Measurements from ENCODE around the gene DHX29.

DHX29 gene

GRCh38 chr5:55307383-55308253 lies at the start of gene DHX29, which contains the start of gene MTREX:
Gene DHX29 (minus strand): TSS chr5:55307694. CDS start chr5:55307573, 121 bp downstream.
Gene MTREX (plus strand): TSS chr5:55307989. CDS start chr5:55308014, 25 bp downstream.
- peak; percentile 95 to 97 for DNase-seq
- no peak for TF ChIP-seq GATA1 (IDR thresholded peaks at IDR 0.05; ENCODE audit: low read depth, low read length)
- peak; percentile 90 for TF ChIP-seq POLR2A (IDR thresholded peaks at IDR 0.05; ENCODE audit: low read length)

GRCh38 chr5:55356896-55357295 lies 49.4 kb upstream of the DHX29 start:
- DNase-seq, result no peak
- TF ChIP-seq POLR2A (IDR thresholded peaks at IDR 0.05; ENCODE audit: low read length) (no peak), GATA1 (IDR thresholded peaks at IDR 0.05; ENCODE audit: low read depth, low read length) (no peak)

GRCh38 chr5:55350754-55351153 lies 43.3 kb upstream of the DHX29 start:
- DNase-seq, result no peak
- TF ChIP-seq GATA1 (IDR thresholded peaks at IDR 0.05; ENCODE audit: low read depth, low read length), result no peak
- no peak for TF ChIP-seq POLR2A (IDR thresholded peaks at IDR 0.05; ENCODE audit: low read length)

GRCh38 chr5:55347786-55348185 lies 40.3 kb upstream of the DHX29 start:
- TF ChIP-seq POLR2A (IDR thresholded peaks at IDR 0.05; ENCODE audit: low read length) (no peak), GATA1 (IDR thresholded peaks at IDR 0.05; ENCODE audit: low read depth, low read length) (no peak)
- DNase-seq, result peak; percentile 26 to 52

DNA sequence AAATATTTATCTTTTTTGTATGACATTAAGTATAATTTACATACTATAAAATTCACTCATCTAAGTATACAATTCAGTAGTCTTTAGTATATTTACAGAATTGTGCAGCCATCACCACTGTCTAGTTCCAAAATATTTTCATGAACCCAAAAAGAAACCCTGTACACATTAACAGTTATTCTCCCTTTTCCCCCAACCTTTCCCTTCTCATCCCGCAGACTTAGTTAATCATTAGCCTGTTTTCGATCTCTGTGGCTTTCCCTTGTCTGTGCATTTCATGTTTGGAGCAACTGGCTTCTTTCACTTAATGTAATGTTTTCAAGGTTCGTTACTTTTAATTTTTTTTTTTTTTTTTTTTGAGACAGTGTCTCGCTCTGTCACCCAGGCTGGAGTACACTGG lies 37.8 kb upstream of the DHX29 start:
- no peak for TF ChIP-seq GATA1 (IDR thresholded peaks at IDR 0.05; ENCODE audit: low read depth, low read length)
- no peak for TF ChIP-seq POLR2A (IDR thresholded peaks at IDR 0.05; ENCODE audit: low read length)
- DNase-seq, result no peak

DNA sequence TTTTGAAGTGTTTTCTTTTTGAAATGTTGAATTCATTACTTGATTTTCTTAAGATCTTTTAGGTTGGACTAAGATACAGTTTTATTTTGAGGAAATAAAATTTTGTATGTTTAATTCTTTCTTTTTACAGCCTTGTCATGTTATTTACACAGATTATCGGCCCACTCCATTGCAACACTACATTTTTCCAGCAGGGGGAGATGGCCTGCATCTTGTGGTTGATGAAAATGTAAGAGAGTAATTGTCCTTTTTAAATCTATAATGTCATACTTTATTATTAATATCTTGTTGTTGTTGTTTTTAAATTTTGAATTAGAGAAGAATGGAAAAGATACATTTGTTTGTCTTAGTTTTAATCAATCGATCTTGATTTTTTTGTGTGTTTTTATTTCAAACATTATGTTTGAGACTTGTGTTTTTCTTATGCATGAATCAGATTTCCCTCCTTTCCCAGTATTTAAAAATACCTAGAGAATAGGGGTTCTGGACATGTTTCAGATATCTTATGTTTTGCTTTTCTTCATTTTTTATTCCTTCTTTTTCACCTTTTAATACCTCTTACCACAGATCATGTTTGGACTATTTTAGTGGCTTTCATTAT lies 37.0 kb upstream of the DHX29 start:
- no peak for TF ChIP-seq GATA1 (IDR thresholded peaks at IDR 0.05; ENCODE audit: low read depth, low read length)
- TF ChIP-seq POLR2A (IDR thresholded peaks at IDR 0.05; ENCODE audit: low read length), result no peak

DNA sequence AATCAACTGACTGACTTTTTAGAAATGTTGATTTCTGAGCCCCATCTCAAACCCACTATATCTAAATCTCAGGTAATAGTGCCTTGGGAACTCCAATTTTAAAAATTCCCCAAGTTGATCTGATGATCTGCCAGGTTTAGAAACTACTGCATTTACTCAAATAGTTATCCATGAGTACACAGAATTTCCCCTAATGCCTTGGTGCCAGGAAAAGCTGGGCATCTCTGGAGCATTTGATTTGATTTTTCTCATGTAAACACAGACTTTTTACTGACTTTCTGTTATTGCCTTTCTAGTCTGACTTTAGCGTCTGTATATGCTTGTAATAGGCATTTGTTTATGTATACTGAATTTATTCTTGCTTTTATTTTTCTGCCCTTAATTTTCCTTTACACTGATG lies 36.1 kb upstream of the DHX29 start:
- TF ChIP-seq GATA1 (IDR thresholded peaks at IDR 0.05; ENCODE audit: low read depth, low read length), result no peak
- TF ChIP-seq POLR2A (IDR thresholded peaks at IDR 0.05; ENCODE audit: low read length), result no peak
- DNase-seq, result no peak

More for the DNA sequence above, 37.0 kb upstream of the DHX29 start:
- peak; percentile 67 to 84 for DNase-seq

- DNase-seq, result no peak
- TF ChIP-seq POLR2A (IDR thresholded peaks at IDR 0.05; ENCODE audit: low read length), result no peak
- no peak for TF ChIP-seq GATA1 (IDR thresholded peaks at IDR 0.05; ENCODE audit: low read depth, low read length)
Measured at GRCh38 chr5:55343107-55343506, 35.6 kb upstream of the DHX29 start.

GRCh38 chr5:55338810-55339243 lies 31.3 kb upstream of the DHX29 start:
- no peak for DNase-seq
- TF ChIP-seq GATA1 (IDR thresholded peaks at IDR 0.05; ENCODE audit: low read depth, low read length) (no peak), POLR2A (IDR thresholded peaks at IDR 0.05; ENCODE audit: low read length) (no peak)

DNA sequence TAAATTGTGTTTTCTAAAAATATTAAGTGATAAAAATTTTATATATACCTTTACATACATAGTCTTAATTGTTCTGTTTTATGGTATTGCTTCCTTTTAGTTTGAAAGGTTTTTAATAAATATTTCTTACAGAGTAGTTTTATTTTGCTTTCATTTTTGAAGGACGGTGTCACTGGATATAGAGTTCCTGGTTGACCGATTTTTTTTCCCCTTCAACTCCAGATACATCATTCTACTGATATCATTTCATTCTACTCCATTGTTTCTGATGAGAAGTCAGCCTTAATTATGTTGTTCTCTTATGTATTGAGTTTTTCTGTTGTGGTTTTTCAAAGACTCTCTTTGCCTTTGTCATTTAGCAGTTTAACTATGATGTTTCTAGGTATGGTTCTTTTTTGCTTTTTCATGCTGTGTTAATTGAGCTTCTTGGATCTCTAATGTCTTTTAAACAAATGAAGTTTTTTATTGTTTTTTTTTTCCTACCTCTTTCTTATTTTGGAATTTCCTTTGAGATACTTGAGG lies 30.7 kb upstream of the DHX29 start:
- no peak for DNase-seq
- TF ChIP-seq POLR2A (IDR thresholded peaks at IDR 0.05; ENCODE audit: low read length) (no peak), GATA1 (IDR thresholded peaks at IDR 0.05; ENCODE audit: low read depth, low read length) (no peak)

- DNase-seq, result no peak
- TF ChIP-seq POLR2A (IDR thresholded peaks at IDR 0.05; ENCODE audit: low read length) (no peak), GATA1 (IDR thresholded peaks at IDR 0.05; ENCODE audit: low read depth, low read length) (no peak)
Measured at GRCh38 chr5:55333811-55334210, 26.3 kb upstream of the DHX29 start.

- peak; percentile 34 to 75 for DNase-seq
- no peak for TF ChIP-seq GATA1 (IDR thresholded peaks at IDR 0.05; ENCODE audit: low read depth, low read length)
Measured at GRCh38 chr5:55333017-55333416, 25.5 kb upstream of the DHX29 start.

DNA sequence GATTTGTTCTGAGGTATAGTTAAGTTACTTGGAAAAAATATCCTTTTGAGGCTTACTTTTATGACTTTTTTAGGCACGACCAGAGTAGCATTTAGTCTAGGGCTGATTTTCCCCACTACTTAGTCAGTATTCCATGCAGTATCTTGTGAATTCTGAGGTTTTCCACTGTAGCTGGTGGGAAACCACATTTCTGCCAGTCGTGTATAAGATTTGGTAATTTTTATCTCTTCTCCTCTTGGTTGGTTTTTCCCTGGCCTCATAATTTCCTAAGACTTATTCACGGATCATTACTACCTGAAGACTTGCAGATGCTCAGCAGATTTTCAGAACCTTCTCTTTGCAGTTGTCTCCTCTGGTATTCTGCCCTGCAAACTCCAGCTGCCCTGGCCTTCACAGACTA lies 23.8 kb upstream of the DHX29 start:
- no peak for DNase-seq
- TF ChIP-seq GATA1 (IDR thresholded peaks at IDR 0.05; ENCODE audit: low read depth, low read length) (no peak), POLR2A (IDR thresholded peaks at IDR 0.05; ENCODE audit: low read length) (no peak)

GRCh38 chr5:55327281-55327680 lies 19.8 kb upstream of the DHX29 start:
- no peak for DNase-seq
- TF ChIP-seq POLR2A (IDR thresholded peaks at IDR 0.05; ENCODE audit: low read length) (no peak), GATA1 (IDR thresholded peaks at IDR 0.05; ENCODE audit: low read depth, low read length) (no peak)

Measured in erythroblast (primary cell).